HS-5 (cell line): ENCODE results near the gene FOXD3.

ENCODE experiments used
- DNase-seq: peaks from one replicate; pipeline ENCODE4 v3.0.0-alpha.2; 2012; ENCODE audit warnings: low read depth

The FOXD3 gene

GRCh38 chr1:63322114-63322943 lies at the start of gene FOXD3:
Gene FOXD3 (plus strand): TSS chr1:63322567. CDS start chr1:63323059, 492 bp downstream.
- no peak for DNase-seq

GRCh38 chr1:63272811-63273210 lies 49.6 kb upstream of the FOXD3 start:
- no peak for DNase-seq

GRCh38 chr1:63274371-63274770 lies 48.0 kb upstream of the FOXD3 start:
- DNase-seq, result no peak

- no peak for DNase-seq
These were observed 47.4 kb upstream of the FOXD3 start for GRCh38 chr1:63274979-63275378.

- no peak for DNase-seq
These were observed 45.7 kb upstream of the FOXD3 start for GRCh38 chr1:63276624-63277023.

- no peak for DNase-seq
These were observed 44.9 kb upstream of the FOXD3 start for GRCh38 chr1:63277195-63278192.

GRCh38 chr1:63281753-63282152 lies 40.6 kb upstream of the FOXD3 start:
- no peak for DNase-seq

GRCh38 chr1:63289135-63289534 lies 33.2 kb upstream of the FOXD3 start:
- DNase-seq, result no peak

- DNase-seq, result no peak
These were observed 27.4 kb upstream of the FOXD3 start for GRCh38 chr1:63294803-63295594.

GRCh38 chr1:63304410-63304809 lies 18.0 kb upstream of the FOXD3 start:
- DNase-seq, result no peak

- DNase-seq, result no peak
These were observed 17.3 kb upstream of the FOXD3 start for GRCh38 chr1:63305043-63305442.

- DNase-seq, result no peak
These were observed 15.1 kb upstream of the FOXD3 start for GRCh38 chr1:63307196-63307794.

GRCh38 chr1:63316598-63316983 lies 5.8 kb upstream of the FOXD3 start:
- DNase-seq, result no peak

- no peak for DNase-seq
These were observed 5.2 kb upstream of the FOXD3 start for GRCh38 chr1:63316984-63317816.

- no peak for DNase-seq
These were observed 4.6 kb upstream of the FOXD3 start for GRCh38 chr1:63317817-63318152.

GRCh38 chr1:63318201-63318979 lies 4.0 kb upstream of the FOXD3 start:
- DNase-seq, result no peak

GRCh38 chr1:63319046-63320021 lies 3.0 kb upstream of the FOXD3 start:
- no peak for DNase-seq

GRCh38 chr1:63320022-63320721 lies 2.2 kb upstream of the FOXD3 start:
- no peak for DNase-seq
